ENCODE results near the gene FBXL16. TPM values are rescaled to one million over a fixed set of nuclear protein-coding genes. Genes with fewer than 3 reads are reported as not detected.

Gene FBXL16
- total RNA-seq, 4 donors from 2014 or later = 0.42 to 1.2 (median 0.51) TPM

DNA sequence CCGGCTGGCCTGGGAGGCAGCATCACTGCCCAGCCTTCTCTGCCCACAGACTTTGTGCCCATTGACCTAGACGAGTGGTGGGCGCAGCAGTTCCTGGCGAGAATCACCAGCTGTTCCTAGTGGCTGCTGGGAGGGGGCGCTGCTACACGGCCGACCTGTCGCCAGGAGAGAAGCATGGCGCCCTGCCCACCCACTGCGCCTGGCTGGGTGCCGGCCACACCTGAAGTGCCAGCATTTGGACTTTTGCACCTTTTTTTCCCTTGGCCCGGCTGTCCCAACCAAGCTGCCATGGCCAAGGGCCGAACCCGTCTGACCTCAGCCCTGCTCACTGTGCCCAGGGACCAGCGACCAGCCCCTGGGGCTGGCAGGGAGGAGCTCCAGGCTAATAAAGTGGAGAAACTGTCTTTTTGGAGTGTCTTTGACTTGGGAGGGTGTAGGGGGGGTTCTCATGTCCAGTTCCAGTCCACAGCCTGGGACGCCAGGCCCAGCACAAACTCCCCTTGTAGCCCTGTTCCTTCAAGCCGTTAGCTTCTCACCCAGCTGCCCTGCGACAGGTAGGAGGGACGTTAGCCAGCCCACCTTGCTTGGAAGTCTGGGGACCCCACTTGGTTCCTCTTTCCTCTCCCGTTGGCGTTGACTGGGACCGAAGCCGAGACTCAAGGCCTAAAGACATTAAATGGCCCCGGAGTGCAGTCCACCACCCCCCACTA is 57.4 kb downstream of the FBXL16 start:
- H3K27ac ChIP-seq (replicated peaks in 1 of 4) = peak overlapping the region; percentile 83 to 92 (median 90)
- TF ChIP-seq, protein P1, sequence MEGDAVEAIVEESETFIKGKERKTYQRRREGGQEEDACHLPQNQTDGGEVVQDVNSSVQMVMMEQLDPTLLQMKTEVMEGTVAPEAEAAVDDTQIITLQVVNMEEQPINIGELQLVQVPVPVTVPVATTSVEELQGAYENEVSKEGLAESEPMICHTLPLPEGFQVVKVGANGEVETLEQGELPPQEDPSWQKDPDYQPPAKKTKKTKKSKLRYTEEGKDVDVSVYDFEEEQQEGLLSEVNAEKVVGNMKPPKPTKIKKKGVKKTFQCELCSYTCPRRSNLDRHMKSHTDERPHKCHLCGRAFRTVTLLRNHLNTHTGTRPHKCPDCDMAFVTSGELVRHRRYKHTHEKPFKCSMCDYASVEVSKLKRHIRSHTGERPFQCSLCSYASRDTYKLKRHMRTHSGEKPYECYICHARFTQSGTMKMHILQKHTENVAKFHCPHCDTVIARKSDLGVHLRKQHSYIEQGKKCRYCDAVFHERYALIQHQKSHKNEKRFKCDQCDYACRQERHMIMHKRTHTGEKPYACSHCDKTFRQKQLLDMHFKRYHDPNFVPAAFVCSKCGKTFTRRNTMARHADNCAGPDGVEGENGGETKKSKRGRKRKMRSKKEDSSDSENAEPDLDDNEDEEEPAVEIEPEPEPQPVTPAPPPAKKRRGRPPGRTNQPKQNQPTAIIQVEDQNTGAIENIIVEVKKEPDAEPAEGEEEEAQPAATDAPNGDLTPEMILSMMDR (IDR thresholded peaks at IDR 0.05) = peak; percentile 8 to 28 (median 9)
- TF ChIP-seq POLR2AphosphoS5 (IDR thresholded peaks at IDR 0.05) = no peak
- no peak for DNase-seq (ENCODE audit: extremely low spot score)
- 43% methylated on average over 8 of the region's 24 CpGs for WGBS
- peaks cover 0 to 23% (median 12%) of the 10 kb centered on the region in 4 donors for H3K36me3 ChIP-seq
- peaks cover 46 to 76% (median 63%) of the 10 kb centered on the region in 4 donors for H3K4me1 ChIP-seq
- H3K27me3 ChIP-seq = no peaks in the 10 kb centered on the region
- no peaks in the 10 kb centered on the region for H3K9me3 ChIP-seq
- H3K4me3 ChIP-seq = peak overlapping the region; percentile 65 to 79 (median 76)
- intact Hi-C loops (cut with DNase I) = no loop called here

DNA sequence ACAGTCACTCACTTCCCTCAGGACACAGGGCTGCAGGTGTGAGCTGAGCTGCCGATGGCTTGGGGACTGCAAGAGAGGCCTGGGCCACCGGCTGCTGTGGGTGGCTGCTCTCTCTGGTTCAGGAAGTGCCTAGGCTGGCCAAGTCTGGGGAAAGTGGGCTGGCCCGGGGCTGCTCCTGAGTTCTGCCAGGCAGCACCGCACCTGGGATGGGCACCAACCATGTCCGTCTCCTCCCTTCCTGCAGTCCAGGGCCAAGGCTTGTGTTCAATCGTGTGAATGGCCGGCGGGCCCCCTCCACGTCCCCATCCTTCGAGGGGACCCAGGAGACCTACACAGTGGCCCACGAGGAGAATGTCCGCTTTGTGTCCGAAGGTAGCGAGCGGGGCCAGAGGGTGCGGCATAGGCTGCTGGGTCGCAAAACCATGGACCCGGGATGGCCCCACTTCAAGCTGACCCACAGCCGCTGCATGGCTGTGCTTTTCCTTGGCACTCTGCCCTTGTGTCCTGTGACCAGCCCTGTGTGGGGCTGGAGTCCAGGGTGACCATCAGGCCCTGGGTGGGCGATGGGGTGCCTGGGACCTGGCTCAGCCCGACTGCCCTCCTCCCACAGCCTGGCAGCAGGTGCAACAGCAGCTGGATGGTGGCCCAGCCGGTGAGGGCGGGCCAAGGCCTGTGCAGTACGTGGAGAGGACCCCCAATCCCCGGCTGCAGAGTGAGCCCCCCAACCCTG is 58.3 kb downstream of the FBXL16 start:
- H3K4me3 ChIP-seq = no peak overlapping the region
- H3K36me3 ChIP-seq = peaks cover 0 to 14% (median 7%) of the 10 kb centered on the region in 4 donors
- H3K27ac ChIP-seq (replicated peaks in 1 of 4) = peak overlapping the region in 3 of 4 donors; percentile 49 to 92 (median 91)
- intact Hi-C loops (cut with DNase I) = no loop called here
- TF ChIP-seq POLR2A (IDR thresholded peaks at IDR 0.05; ENCODE audit: low read depth) = no peak
- TF ChIP-seq POLR2AphosphoS5 (IDR thresholded peaks at IDR 0.05) = no peak
- TF ChIP-seq, protein P1 (IDR thresholded peaks at IDR 0.05) = no peak
- TF ChIP-seq EP300 (IDR thresholded peaks at IDR 0.05) = no peak
- 87% methylated on average over 15 of the region's 25 CpGs for WGBS
- H3K27me3 ChIP-seq = no peaks in the 10 kb centered on the region
- DNase-seq (ENCODE audit: extremely low spot score) = no peak
- no peaks in the 10 kb centered on the region for H3K9me3 ChIP-seq
- H3K4me1 ChIP-seq = peaks cover 54 to 85% (median 72%) of the 10 kb centered on the region in 4 donors

DNA sequence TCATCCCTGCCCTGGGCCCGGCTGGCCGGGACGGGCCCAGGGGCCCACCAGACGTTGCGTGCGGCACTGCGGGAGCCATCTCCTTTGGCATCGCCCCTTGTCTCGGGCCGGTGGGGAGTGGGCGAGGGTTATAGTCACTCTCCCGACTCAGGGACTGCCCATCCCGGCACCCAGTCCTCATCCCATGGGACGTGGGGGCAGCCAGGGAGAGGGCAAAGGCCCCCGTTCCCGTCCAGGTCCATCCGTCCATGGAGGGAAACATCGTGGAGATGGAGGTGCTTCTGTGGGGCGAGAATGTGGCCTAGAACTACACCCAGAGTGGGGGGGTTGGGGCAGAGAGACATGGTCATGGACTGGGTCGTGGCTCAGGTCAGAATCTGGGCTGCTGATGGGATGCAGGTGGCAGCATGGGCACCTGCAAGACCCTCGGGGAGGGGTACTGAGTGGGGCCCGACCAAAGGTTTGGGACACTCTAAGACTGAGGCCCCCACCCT is 58.9 kb downstream of the FBXL16 start:
- TF ChIP-seq POLR2AphosphoS5 (IDR thresholded peaks at IDR 0.05) = no peak
- no peak for TF ChIP-seq POLR2A (IDR thresholded peaks at IDR 0.05; ENCODE audit: low read depth)
- TF ChIP-seq, protein P1 (IDR thresholded peaks at IDR 0.05) = no peak
- TF ChIP-seq EP300 (IDR thresholded peaks at IDR 0.05) = no peak
- Histone ChIP-seq H3K27ac (replicated peaks in 1 of 4) (peak overlapping the region in 3 of 4 donors; percentile 47 to 57 (median 48)), H3K9me3 (no peaks in the 10 kb centered on the region), H3K4me1 (peaks cover 55 to 90% (median 73%) of the 10 kb centered on the region in 4 donors), H3K4me3 (no peak overlapping the region), H3K27me3 (no peaks in the 10 kb centered on the region), H3K36me3 (peaks cover 0 to 8% (median 4%) of the 10 kb centered on the region in 4 donors)
- DNase-seq (ENCODE audit: extremely low spot score) = no peak
- intact Hi-C loops (cut with DNase I) = no loop called here
- WGBS = 78% methylated on average over 19 of the region's 22 CpGs

DNA sequence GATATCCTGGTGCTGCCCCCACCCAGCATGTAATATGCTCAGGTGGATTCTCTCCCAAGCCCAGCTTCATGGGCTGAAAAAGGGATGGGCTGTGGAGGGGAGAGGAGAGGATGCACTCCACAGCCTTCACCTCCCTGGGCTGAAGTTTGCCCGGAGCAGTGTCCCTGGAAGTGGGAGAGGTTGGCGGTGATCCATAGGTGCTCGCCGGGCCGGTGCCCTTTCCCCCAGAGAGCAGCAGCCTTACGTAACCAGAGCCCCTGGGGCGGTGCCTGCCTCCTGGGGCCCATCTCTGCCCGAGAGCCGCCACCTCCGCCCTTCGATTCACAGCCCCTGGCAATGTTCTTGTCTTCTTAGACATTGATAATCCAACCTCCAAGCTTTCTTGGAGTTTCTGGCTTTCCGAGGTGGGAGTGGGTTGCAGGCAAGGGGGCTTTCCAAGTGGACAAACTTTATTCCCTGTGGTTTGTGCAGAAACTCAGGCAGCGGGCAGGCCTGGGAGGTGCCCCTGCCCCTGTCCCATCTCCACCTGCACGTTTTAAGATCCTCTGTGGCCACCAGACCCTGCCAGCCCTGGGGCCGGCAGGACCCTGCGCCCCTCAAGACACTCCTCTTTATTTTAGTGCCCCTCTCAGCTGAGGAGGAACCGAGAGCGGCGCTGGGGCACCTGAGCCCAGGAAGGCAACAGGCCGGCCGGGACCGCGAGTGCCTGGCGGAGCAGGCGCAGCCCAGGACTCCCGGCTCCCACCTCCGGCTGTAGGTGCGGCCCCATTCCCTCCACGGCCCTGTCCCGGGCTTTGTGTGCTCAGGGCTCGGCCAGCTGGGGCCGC is 59.5 kb downstream of the FBXL16 start:
- peaks cover 55 to 95% (median 78%) of the 10 kb centered on the region in 4 donors for H3K4me1 ChIP-seq
- TF ChIP-seq, protein P1 (IDR thresholded peaks at IDR 0.05) = no peak
- TF ChIP-seq POLR2A (IDR thresholded peaks at IDR 0.05; ENCODE audit: low read depth) (no peak), EP300 (IDR thresholded peaks at IDR 0.05) (no peak), POLR2AphosphoS5 (IDR thresholded peaks at IDR 0.05) (no peak)
- no peaks in the 10 kb centered on the region for H3K9me3 ChIP-seq
- peaks cover 0 to 5% (median 4%) of the 10 kb centered on the region in 4 donors for H3K36me3 ChIP-seq
- no peak for DNase-seq (ENCODE audit: extremely low spot score)
- WGBS = 73% methylated on average over 13 of the region's 32 CpGs
- peak overlapping the region in 3 of 4 donors; percentile 47 to 57 (median 48) for H3K27ac ChIP-seq (replicated peaks in 1 of 4)
- intact Hi-C loops (cut with DNase I) = no loop called here
- no peaks in the 10 kb centered on the region for H3K27me3 ChIP-seq
- no peak overlapping the region for H3K4me3 ChIP-seq
